H1 (cell line): Measurements from ENCODE around the gene LRRC56. TPM values are rescaled to one million over a fixed set of nuclear protein-coding genes. Genes with fewer than 3 reads are reported as not detected.
A peak's percentile ranks its signal among the peaks of the same experiment; 100 is the strongest.

Experiments used
- CTCF ChIA-PET: fragments of 300-600 bp; sonication (Branson Sonifier 250); formaldehyde crosslinking; loops from one replicate; lab custom pipeline; 2021; ENCODE audit not compliant: partially characterized antibody; lab: Charles Lee
- POLR2A ChIA-PET: fragments of 300-600 bp; sonication (Branson Sonifier 250); formaldehyde crosslinking; loops from one replicate; lab custom pipeline; 2021; ENCODE audit warnings: inconsistent platforms; ENCODE audit not compliant: partially characterized antibody; lab: Charles Lee
- DNase-seq, 2 experiments: peaks; one replicate each; pipeline versions ENCODE4 v3.0.0 to v3.0.0-alpha.2; 2010 to 2022; ENCODE audit warnings: low spot score in 2 of 2, low read depth in 1 of 2, mixed read lengths in 1 of 2
- FAIRE-seq: peaks from 2 replicates; lab custom pipeline; 2011; peaks lifted over from hg19 to GRCh38; lab: Jason Lieb, UNC
- H2AFZ ChIP-seq: 2 replicates; pipeline ENCODE4 v1.8.1; 2012; ENCODE audit warnings: low read length, inconsistent platforms
- H2AK5ac ChIP-seq: 2 replicates; pipeline ENCODE4 v1.6.1; 2013; ENCODE audit warnings: low read depth, low read length
- H2BK120ac ChIP-seq: replicated peaks from 2 replicates; pipeline ENCODE3; 2013; ENCODE audit warnings: low read depth, low read length, inconsistent platforms
- H2BK12ac ChIP-seq: 2 replicates; pipeline ENCODE4 v1.6.1; 2013; ENCODE audit warnings: low read depth, low read length
- H2BK15ac ChIP-seq: 2 replicates; pipeline ENCODE4 v1.6.1; 2013; ENCODE audit warnings: low read length
- H2BK20ac ChIP-seq: 2 replicates; pipeline ENCODE4 v1.6.1; 2013; ENCODE audit warnings: low read length
- H2BK5ac ChIP-seq: 2 replicates; pipeline ENCODE4 v1.6.1; 2013; ENCODE audit warnings: low read depth, low read length
- H3K14ac ChIP-seq: 2 replicates; pipeline ENCODE4 v1.6.1; 2013; ENCODE audit warnings: inconsistent platforms; ENCODE audit not compliant: insufficient read length
- H3K18ac ChIP-seq: 2 replicates; pipeline ENCODE4 v1.6.1; 2013; ENCODE audit warnings: low read length; ENCODE audit errors: extremely low read depth
- H3K23ac ChIP-seq: 2 replicates; pipeline ENCODE4 v1.6.1; 2013; ENCODE audit warnings: inconsistent platforms; ENCODE audit not compliant: insufficient read length
- H3K23me2 ChIP-seq: 2 replicates; pipeline ENCODE4 v1.6.1; 2013; ENCODE audit warnings: low read depth, low read length
- H3K27ac ChIP-seq: 2 replicates; pipeline ENCODE4 v1.6.1; 2011; ENCODE audit warnings: low read depth, low read length, inconsistent platforms
- H3K27me3 ChIP-seq, 4 experiments: replicated peaks in 1 of 4; 1 replicate in 1 of 4; 2 replicates in 3 of 4; pipeline versions ENCODE4 v1.6.1 to v1.8.1; 2011 to 2013; ENCODE audit warnings: low read length in 3 of 4, mild to moderate bottlenecking in 3 of 4, inconsistent platforms in 2 of 4, mixed read lengths in 2 of 4, moderate library complexity in 1 of 4; ENCODE audit not compliant: control insufficient read depth in 3 of 4, insufficient read depth in 3 of 4; ENCODE audit errors: extremely low read depth in 1 of 4
- H3K36me3 ChIP-seq, 4 experiments: 2 replicates each; pipeline versions ENCODE4 v1.6.1 to v1.8.1; 2011 to 2013; ENCODE audit warnings: mild to moderate bottlenecking in 4 of 4, low read length in 3 of 4, moderate library complexity in 2 of 4, control low read depth in 1 of 4, inconsistent platforms in 1 of 4; ENCODE audit not compliant: insufficient read depth in 4 of 4, control insufficient read depth in 2 of 4
- H3K4ac ChIP-seq: replicated peaks from 2 replicates; pipeline ENCODE3; 2013; ENCODE audit warnings: low read length, low read depth, mixed read lengths, inconsistent platforms; ENCODE audit not compliant: insufficient read length
- H3K4me1 ChIP-seq, 4 experiments: replicated peaks in 1 of 4; 1 replicate in 1 of 4; 2 replicates in 3 of 4; pipeline versions ENCODE4 v1.6.1 to v1.8.1; 2011 to 2013; ENCODE audit warnings: low read length in 3 of 4, inconsistent platforms in 2 of 4, mixed read lengths in 1 of 4; ENCODE audit not compliant: insufficient read depth in 4 of 4, control insufficient read depth in 3 of 4
- H3K4me2 ChIP-seq, 2 experiments: 2 replicates each; pipeline versions ENCODE4 v1.6.1 to v1.8.1; 2011 to 2013; ENCODE audit warnings: low read depth in 2 of 2, low read length in 2 of 2, control low read depth in 1 of 2, inconsistent platforms in 1 of 2, mild to moderate bottlenecking in 1 of 2; ENCODE audit not compliant: insufficient read depth in 1 of 2
- H3K4me3 ChIP-seq, 4 experiments: fragments of 200-600, 300-600 bp in 1 of 4; sonication (generic), shearing (Covaris generic), sonication (Bioruptor Twin) in 1 of 4; 2 replicates each; pipeline versions ENCODE4 v1.5.1 to v1.8.1; 2011 to 2016; ENCODE audit warnings: low read length in 4 of 4, low read depth in 3 of 4, control low read depth in 2 of 4, inconsistent platforms in 2 of 4, mild to moderate bottlenecking in 2 of 4, mixed read lengths in 1 of 4, moderate library complexity in 1 of 4; ENCODE audit not compliant: insufficient read depth in 2 of 4; ENCODE audit errors: extremely low read depth in 1 of 4
- H3K56ac ChIP-seq: replicated peaks from 2 replicates; pipeline ENCODE3; 2013; ENCODE audit warnings: low read depth, mild to moderate bottlenecking, mixed read lengths, low read length, inconsistent platforms; ENCODE audit not compliant: insufficient read length
- H3K79me1 ChIP-seq: 2 replicates; pipeline ENCODE4 v1.6.1; 2013; ENCODE audit warnings: low read depth, low read length, control low read depth
- H3K79me2 ChIP-seq, 2 experiments: 2 replicates each; pipeline versions ENCODE4 v1.6.1 to v1.8.1; 2012 to 2013; ENCODE audit warnings: low read length in 2 of 2, mild to moderate bottlenecking in 2 of 2, inconsistent platforms in 1 of 2; ENCODE audit not compliant: insufficient read depth in 2 of 2, control insufficient read depth in 1 of 2
- H3K9ac ChIP-seq, 4 experiments: replicated peaks in 1 of 4; 1 replicate in 1 of 4; 2 replicates in 3 of 4; pipeline versions ENCODE4 v1.6.1 to v1.8.1; 2011 to 2013; ENCODE audit warnings: low read depth in 3 of 4, low read length in 3 of 4, control low read depth in 2 of 4, mild to moderate bottlenecking in 2 of 4, moderate library complexity in 2 of 4, inconsistent platforms in 1 of 4; ENCODE audit errors: extremely low read depth in 1 of 4
- H3K9me3 ChIP-seq, 2 experiments: 2 replicates each; pipeline versions ENCODE4 v1.6.1 to v1.8.1; 2012 to 2013; ENCODE audit warnings: mild to moderate bottlenecking in 2 of 2, moderate library complexity in 2 of 2, control low read depth in 1 of 2, inconsistent platforms in 1 of 2, low read depth in 1 of 2, low read length in 1 of 2, mixed read lengths in 1 of 2; ENCODE audit not compliant: insufficient read depth in 2 of 2
- H4K20me1 ChIP-seq, 2 experiments: replicated peaks in 1 of 2; 2 replicates each; pipeline versions ENCODE3 to v1.8.1; 2011 to 2013; ENCODE audit warnings: inconsistent platforms in 2 of 2, low read length in 2 of 2, mild to moderate bottlenecking in 1 of 2; ENCODE audit not compliant: insufficient read depth in 2 of 2, control insufficient read depth in 1 of 2
- H4K5ac ChIP-seq: 2 replicates; pipeline ENCODE4 v1.6.1; 2013; ENCODE audit warnings: low read length, low read depth, mixed read lengths, inconsistent platforms; ENCODE audit not compliant: insufficient read length
- H4K8ac ChIP-seq: 2 replicates; pipeline ENCODE4 v1.8.0; 2013; ENCODE audit warnings: mild to moderate bottlenecking, moderate library complexity, low read length, inconsistent platforms; ENCODE audit not compliant: insufficient read depth; ENCODE audit errors: extremely low read depth
- H4K91ac ChIP-seq: replicated peaks from 2 replicates; pipeline ENCODE3; 2013; ENCODE audit warnings: low read length, mixed read lengths, inconsistent platforms; ENCODE audit not compliant: insufficient read length
- BCL11A ChIP-seq, 2 experiments: IDR thresholded peaks; one replicate each; pipeline ENCODE4 v1.6.1; 2011; ENCODE audit warnings: low read depth in 2 of 2, low read length in 2 of 2, mild to moderate bottlenecking in 2 of 2
- SIN3A ChIP-seq, 2 experiments: IDR thresholded peaks in 1 of 2; conservative IDR thresholded peaks in 1 of 2; 2 replicates each; pipeline ENCODE4 v1.6.1; 2011 to 2012; ENCODE audit warnings: low read length in 2 of 2, improper control_type of control experiment in 1 of 2, low read depth in 1 of 2, mild to moderate bottlenecking in 1 of 2
- WGBS, 2 experiments: shearing (Covaris generic) in 1 of 2; methylation state at CpG; one replicate each; pipeline versions ENCODE4 v1.1.6 to v1.1.7; 2013 to 2015; ENCODE audit warnings: low lambda C conversion rate in 2 of 2, mixed read lengths in 2 of 2, inconsistent platforms in 1 of 2, low coverage in 1 of 2, missing lambda C conversion rate in 1 of 2; ENCODE audit not compliant: insufficient replicate concordance in 2 of 2, insufficient coverage in 1 of 2, insufficient read length in 1 of 2; ENCODE audit errors: extremely low coverage in 1 of 2, missing lambda C conversion rate in 1 of 2; 5-methylcytosine and 5-hydroxymethylcytosine counted together
- polyA plus RNA-seq, 7 experiments: library from polyadenylated mRNA; depleted of rRNA in 3 of 7; stranded (reverse) in 5 of 7; unstranded in 2 of 7; fragments of >200 nt in 5 of 7; fragments of 200-250 nt in 2 of 7; gene quantifications; 1 replicate in 5 of 7; 2 replicates in 1 of 7; 4 replicates in 1 of 7; pipeline versions ENCODE4 v1.2.1 to v1.2.3, GENCODE V29; 2011 to 2013; ENCODE audit warnings: missing spikeins in 2 of 7, mixed read lengths in 2 of 7
- total RNA-seq: library from RNA; stranded (reverse); fragmentation: NEBNext Ultra II Directional; extraction: Animal tissue kit (Norgen Biotek cat#: 25700); gene quantifications from 2 replicates; pipeline ENCODE4 v1.2.1, GENCODE V29; 2021
- TF ChIP-seq, protein P1 (sequence below), 3 experiments: IDR thresholded peaks; 1 replicate in 2 of 3; 2 replicates in 1 of 3; pipeline versions ENCODE4 v1.5.1 to v1.6.1; 2011; ENCODE audit warnings: low read length in 3 of 3, mild to moderate bottlenecking in 3 of 3, inconsistent platforms in 2 of 3, low read depth in 1 of 3, moderate library complexity in 1 of 3; ENCODE audit not compliant: insufficient read depth in 1 of 3; ENCODE audit errors: control extremely low read depth in 1 of 3

Gene LRRC56
- total and polyA plus RNA-seq, 2 of the 8 experiments (the other 6 are each of a cell fraction or from before 2014, with no cell fraction given): 0.94 to 1.9 TPM

DNA sequence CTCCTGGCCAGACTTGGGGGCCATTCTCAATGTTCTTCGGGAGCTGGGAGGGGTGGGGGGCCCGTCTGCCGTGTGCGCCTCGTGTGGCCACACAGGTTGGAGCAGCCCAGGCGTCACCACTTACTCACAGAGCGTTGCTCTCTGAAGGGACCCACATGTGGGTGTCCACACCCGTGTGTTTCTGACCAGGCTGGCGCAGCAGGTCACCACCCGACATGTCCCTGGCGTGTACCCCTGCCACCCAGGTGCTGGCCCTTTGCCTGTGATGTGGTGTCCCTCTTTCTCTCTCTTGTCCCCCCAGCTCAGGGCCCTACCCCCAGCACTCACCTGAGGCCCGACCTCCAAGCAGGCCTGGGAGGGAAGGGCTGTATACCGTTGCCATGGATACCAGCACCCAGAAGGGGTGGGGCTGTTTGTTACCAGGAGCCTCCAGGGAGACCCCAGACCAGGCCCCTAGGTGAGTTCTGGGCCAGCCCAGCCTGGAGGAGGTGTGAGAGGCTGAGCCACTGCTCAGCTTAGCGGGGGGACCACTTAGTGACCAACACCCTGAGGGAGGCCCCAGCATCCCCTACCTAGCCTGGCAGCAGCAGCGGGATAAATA is 21.8 kb downstream of the LRRC56 start:
- no peak overlapping the region for H2BK20ac ChIP-seq
- H2BK5ac ChIP-seq: no peak overlapping the region
- H2BK12ac ChIP-seq: 0 out of 2 replicates have a peak overlapping the region, but pooled peaks have one; percentile 7
- ChIA-PET POLR2A (interaction anchor here (0.6 to 2.4 kb wide), 6 partner anchors 10 to 260 kb away, joined by 3 to 12 read pairs (median 4); no protein-coding TSS in a partner anchor), CTCF (interaction anchor here (0.6 to 1.5 kb wide), 7 partner anchors 14 to 238 kb away, joined by 3 to 6 read pairs (median 3); partner anchors contain the start of genes IRF7 and PHRF1)
- H3K14ac ChIP-seq: no peak overlapping the region
- WGBS, 2 experiments: 92% methylated on average over 15 of the region's 15 CpGs; no CpG with 5 or more reads in 1 of the 2 experiments
- no peak overlapping the region for H3K23ac ChIP-seq
- H3K18ac ChIP-seq: no peak overlapping the region
- no peak overlapping the region; a peak in 1 of 4 replicates for H3K4me2 ChIP-seq
- peak overlapping the region; percentile 35; the same call in 1 of the 2 replicates for H4K8ac ChIP-seq
- no peak overlapping the region for H4K5ac ChIP-seq
- no peak overlapping the region for H2BK120ac ChIP-seq
- H3K4ac ChIP-seq: no peak overlapping the region
- no peaks in the 10 kb centered on the region for H3K9me3 ChIP-seq
- no peak overlapping the region; the same call in 1 of the 2 replicates for H2BK15ac ChIP-seq
- 0 out of 2 replicates have a peak overlapping the region, but pooled peaks have one; percentile 6 for H2AK5ac ChIP-seq
- H3K27ac ChIP-seq: no peak overlapping the region
- FAIRE-seq (no peak), DNase-seq (no peak)
- H3K36me3 ChIP-seq: peaks cover 0 to 8% (median 4%) of the 10 kb centered on the region in 4 experiments; a peak in 5 of 8 replicates
- H3K79me2 ChIP-seq: peaks cover 0 to 4% of the 10 kb centered on the region in 2 experiments; a peak in 1 of 4 replicates
- peaks cover 19% of the 10 kb centered on the region; the same call in 1 of the 2 replicates for H3K23me2 ChIP-seq
- H3K79me1 ChIP-seq: peaks cover 8% of the 10 kb centered on the region
- H3K4me1 ChIP-seq: peaks cover 0 to 37% (median 12%) of the 10 kb centered on the region in 4 experiments; a peak in 6 of 7 replicates
- no peak overlapping the region for H2AFZ ChIP-seq
- peaks cover 9 to 18% of the 10 kb centered on the region in 2 experiments for H4K20me1 ChIP-seq
- H3K9ac ChIP-seq: no peak overlapping the region
- H3K56ac ChIP-seq: no peak overlapping the region
- H4K91ac ChIP-seq: no peak overlapping the region
- H3K27me3 ChIP-seq: peaks cover 13 to 29% (median 26%) of the 10 kb centered on the region in 4 experiments
- TF ChIP-seq BCL11A (IDR thresholded peaks at IDR 0.05; ENCODE audit: low read depth in 2 of 2, low read length in 2 of 2): no peak
- TF ChIP-seq SIN3A (conservative IDR thresholded peaks at IDR 0.05 in 1 of 2, IDR thresholded peaks at IDR 0.05 in 1 of 2; ENCODE audit: low read depth in 1 of 2, low read length in 2 of 2): no peak
- TF ChIP-seq, protein P1, sequence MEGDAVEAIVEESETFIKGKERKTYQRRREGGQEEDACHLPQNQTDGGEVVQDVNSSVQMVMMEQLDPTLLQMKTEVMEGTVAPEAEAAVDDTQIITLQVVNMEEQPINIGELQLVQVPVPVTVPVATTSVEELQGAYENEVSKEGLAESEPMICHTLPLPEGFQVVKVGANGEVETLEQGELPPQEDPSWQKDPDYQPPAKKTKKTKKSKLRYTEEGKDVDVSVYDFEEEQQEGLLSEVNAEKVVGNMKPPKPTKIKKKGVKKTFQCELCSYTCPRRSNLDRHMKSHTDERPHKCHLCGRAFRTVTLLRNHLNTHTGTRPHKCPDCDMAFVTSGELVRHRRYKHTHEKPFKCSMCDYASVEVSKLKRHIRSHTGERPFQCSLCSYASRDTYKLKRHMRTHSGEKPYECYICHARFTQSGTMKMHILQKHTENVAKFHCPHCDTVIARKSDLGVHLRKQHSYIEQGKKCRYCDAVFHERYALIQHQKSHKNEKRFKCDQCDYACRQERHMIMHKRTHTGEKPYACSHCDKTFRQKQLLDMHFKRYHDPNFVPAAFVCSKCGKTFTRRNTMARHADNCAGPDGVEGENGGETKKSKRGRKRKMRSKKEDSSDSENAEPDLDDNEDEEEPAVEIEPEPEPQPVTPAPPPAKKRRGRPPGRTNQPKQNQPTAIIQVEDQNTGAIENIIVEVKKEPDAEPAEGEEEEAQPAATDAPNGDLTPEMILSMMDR (IDR thresholded peaks at IDR 0.05; ENCODE audit: control extremely low read depth in 1 of 3, insufficient read depth in 1 of 3, low read depth in 1 of 3, low read length in 3 of 3): peak in 2 of 3 experiments; percentile 8 to 26; a peak in 2 of 4 replicates
- H3K4me3 ChIP-seq: no peak overlapping the region
